ENCODE results near the gene ZFAND3. TPM values are rescaled to one million over a fixed set of nuclear protein-coding genes. Genes with fewer than 3 reads are reported as not detected.

ZFAND3 gene
- total RNA-seq, 1 donor from 2014 or later, result 131 TPM

DNA sequence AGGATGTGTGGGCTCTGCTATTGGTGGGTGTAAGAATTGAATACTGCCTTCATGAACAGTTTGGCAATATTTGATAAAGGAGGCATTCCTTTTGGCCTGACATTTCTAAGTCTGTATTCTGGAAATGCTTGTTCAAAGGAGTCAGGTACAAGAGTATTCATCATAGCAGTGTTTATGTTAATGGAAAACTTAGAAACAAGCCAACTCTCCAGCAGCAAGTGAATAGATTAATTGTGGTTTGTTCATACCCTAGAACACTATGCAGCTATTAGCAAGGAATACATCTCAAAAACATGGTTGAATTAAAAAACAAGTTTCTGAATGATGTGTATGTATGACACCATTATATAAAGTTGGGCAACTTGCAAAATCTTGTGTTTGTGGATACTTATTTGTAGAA is 195.8 kb downstream of the ZFAND3 start:
- DNase-seq (ENCODE audit: low read depth) (peak; percentile 49), FAIRE-seq (no peak)
- Mint-ChIP-seq H3K4me3 (ENCODE audit: unreplicated experiment) (no peak overlapping the region), H3K27me3 (ENCODE audit: low read depth, unreplicated experiment) (no peaks in the 10 kb centered on the region), H3K27ac (ENCODE audit: unreplicated experiment) (no peak overlapping the region), H3K9me3 (ENCODE audit: unreplicated experiment) (no peaks in the 10 kb centered on the region), H3K36me3 (ENCODE audit: low read depth, unreplicated experiment) (peaks cover 1% of the 10 kb centered on the region), H3K4me1 (ENCODE audit: low read depth, unreplicated experiment) (peaks cover 3% of the 10 kb centered on the region)
- TF ChIP-seq EZH2 (IDR thresholded peaks at IDR 0.05; ENCODE audit: insufficient read depth, low read length) (no peak), CTCF (IDR thresholded peaks at IDR 0.05; ENCODE audit: insufficient read depth, low read depth, low read length) (no peak)
- Histone ChIP-seq H3K4me2 (ENCODE audit: low read length) (no peak overlapping the region), H3K79me2 (ENCODE audit: insufficient read depth, low read length) (peaks cover 84% of the 10 kb centered on the region), H3K9ac (ENCODE audit: low read length) (no peak overlapping the region), H3K4me1 (ENCODE audit: insufficient read depth, low read length) (no peaks in the 10 kb centered on the region), H3K27ac (ENCODE audit: low read depth, low read length) (no peak overlapping the region), H3K36me3 (ENCODE audit: insufficient read depth, low read length) (no peaks in the 10 kb centered on the region), H3K27me3 (ENCODE audit: insufficient read depth, low read length) (no peaks in the 10 kb centered on the region), H3K9me3 (ENCODE audit: insufficient read depth, low read depth, low read length) (no peaks in the 10 kb centered on the region), H3K4me3 (ENCODE audit: insufficient read depth, low read depth, low read length) (no peak overlapping the region), H4K20me1 (ENCODE audit: insufficient read depth, low read length) (peaks cover 88% of the 10 kb centered on the region), H2AFZ (ENCODE audit: low read depth, low read length) (no peak overlapping the region)

- no peak for TF ChIP-seq CTCF (IDR thresholded peaks at IDR 0.05; ENCODE audit: insufficient read depth, low read depth, low read length)
- no peak for TF ChIP-seq EZH2 (IDR thresholded peaks at IDR 0.05; ENCODE audit: insufficient read depth, low read length)
- Mint-ChIP-seq H3K4me1 (ENCODE audit: low read depth, unreplicated experiment) (peaks cover 3% of the 10 kb centered on the region), H3K4me3 (ENCODE audit: unreplicated experiment) (no peak overlapping the region), H3K27me3 (ENCODE audit: low read depth, unreplicated experiment) (no peaks in the 10 kb centered on the region), H3K27ac (ENCODE audit: unreplicated experiment) (no peak overlapping the region), H3K36me3 (ENCODE audit: low read depth, unreplicated experiment) (no peaks in the 10 kb centered on the region), H3K9me3 (ENCODE audit: unreplicated experiment) (no peaks in the 10 kb centered on the region)
- Histone ChIP-seq H3K4me3 (ENCODE audit: insufficient read depth, low read depth, low read length) (no peak overlapping the region), H3K4me2 (ENCODE audit: low read length) (no peak overlapping the region), H3K9ac (ENCODE audit: low read length) (no peak overlapping the region), H3K27me3 (ENCODE audit: insufficient read depth, low read length) (no peaks in the 10 kb centered on the region), H3K9me3 (ENCODE audit: insufficient read depth, low read depth, low read length) (no peaks in the 10 kb centered on the region), H2AFZ (ENCODE audit: low read depth, low read length) (no peak overlapping the region), H3K36me3 (ENCODE audit: insufficient read depth, low read length) (no peaks in the 10 kb centered on the region), H3K79me2 (ENCODE audit: insufficient read depth, low read length) (peaks cover 94% of the 10 kb centered on the region), H3K4me1 (ENCODE audit: insufficient read depth, low read length) (no peaks in the 10 kb centered on the region), H3K27ac (ENCODE audit: low read depth, low read length) (no peak overlapping the region), H4K20me1 (ENCODE audit: insufficient read depth, low read length) (peaks cover 94% of the 10 kb centered on the region)
- DNase-seq (ENCODE audit: low read depth), result no peak
- no peak for FAIRE-seq
Observed at GRCh38 chr6:38016824-38017223, 197.3 kb downstream of the ZFAND3 start.

GRCh38 chr6:38018755-38019165 is 199.2 kb downstream of the ZFAND3 start:
- no peaks in the 10 kb centered on the region for H3K4me1 ChIP-seq (ENCODE audit: insufficient read depth, low read length)
- Mint-ChIP-seq H3K36me3 (ENCODE audit: low read depth, unreplicated experiment) (no peaks in the 10 kb centered on the region), H3K27me3 (ENCODE audit: low read depth, unreplicated experiment) (no peaks in the 10 kb centered on the region), H3K9me3 (ENCODE audit: unreplicated experiment) (no peaks in the 10 kb centered on the region), H3K4me1 (ENCODE audit: low read depth, unreplicated experiment) (peaks cover 3% of the 10 kb centered on the region), H3K27ac (ENCODE audit: unreplicated experiment) (no peak overlapping the region), H3K4me3 (ENCODE audit: unreplicated experiment) (no peak overlapping the region)
- FAIRE-seq (no peak), DNase-seq (ENCODE audit: low read depth) (no peak)
- TF ChIP-seq CTCF (IDR thresholded peaks at IDR 0.05; ENCODE audit: insufficient read depth, low read depth, low read length), result no peak
- no peak for TF ChIP-seq EZH2 (IDR thresholded peaks at IDR 0.05; ENCODE audit: insufficient read depth, low read length)
- H4K20me1 ChIP-seq (ENCODE audit: insufficient read depth, low read length), result peaks cover 93% of the 10 kb centered on the region
- H2AFZ ChIP-seq (ENCODE audit: low read depth, low read length), result no peak overlapping the region
- H3K4me2 ChIP-seq (ENCODE audit: low read length), result no peak overlapping the region
- H3K79me2 ChIP-seq (ENCODE audit: insufficient read depth, low read length), result peaks cover 94% of the 10 kb centered on the region
- no peak overlapping the region for H3K9ac ChIP-seq (ENCODE audit: low read length)
- H3K9me3 ChIP-seq (ENCODE audit: insufficient read depth, low read depth, low read length), result no peaks in the 10 kb centered on the region
- H3K4me3 ChIP-seq (ENCODE audit: insufficient read depth, low read depth, low read length), result no peak overlapping the region
- no peaks in the 10 kb centered on the region for H3K27me3 ChIP-seq (ENCODE audit: insufficient read depth, low read length)
- no peak overlapping the region for H3K27ac ChIP-seq (ENCODE audit: low read depth, low read length)
- H3K36me3 ChIP-seq (ENCODE audit: insufficient read depth, low read length), result no peaks in the 10 kb centered on the region

Measured in astrocyte (in vitro differentiated cells and primary cell).